HG02973 (cell line): ENCODE data around the gene RASSF1.
"Not testable (repeated sequence)": the region's sequence is repeated elsewhere in the genome, so short reads cannot be mapped to it uniquely, and the experiment has no call there.

Experiments used
- ATAC-seq: cut with Tn5 transposase; IDR thresholded peaks from one replicate; pipeline ENCODE4 v1.9.1; 2021; ENCODE audit warnings: moderate library complexity; ENCODE audit not compliant: unreplicated experiment

The RASSF1 gene

GRCh38 chr3:50288387-50289007 lies 52.1 kb downstream of the RASSF1 start:
- ATAC-seq: no peak

DNA sequence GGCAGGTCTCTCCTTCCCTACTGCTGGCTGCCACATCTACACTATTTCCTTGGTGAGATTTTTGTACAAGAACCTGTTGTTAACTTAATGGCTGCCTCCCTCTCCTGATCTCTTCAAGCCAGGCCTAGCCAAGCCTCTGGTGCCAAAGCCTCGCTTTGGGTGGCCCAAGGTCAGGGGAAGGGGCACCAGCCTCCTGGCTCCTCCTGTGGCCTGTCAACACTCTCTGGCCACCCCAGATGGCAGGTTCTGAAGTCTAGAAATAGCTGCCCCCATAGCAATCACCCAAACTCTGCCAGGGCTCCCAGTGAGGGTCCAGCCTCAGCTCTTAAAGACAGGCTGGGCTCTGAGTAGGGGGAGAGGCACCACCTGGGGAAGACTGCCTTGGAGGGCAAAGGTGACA lies 53.4 kb downstream of the RASSF1 start:
- ATAC-seq: no peak

- ATAC-seq: no peak
These were observed 54.1 kb downstream of the RASSF1 start for GRCh38 chr3:50286322-50287227.

DNA sequence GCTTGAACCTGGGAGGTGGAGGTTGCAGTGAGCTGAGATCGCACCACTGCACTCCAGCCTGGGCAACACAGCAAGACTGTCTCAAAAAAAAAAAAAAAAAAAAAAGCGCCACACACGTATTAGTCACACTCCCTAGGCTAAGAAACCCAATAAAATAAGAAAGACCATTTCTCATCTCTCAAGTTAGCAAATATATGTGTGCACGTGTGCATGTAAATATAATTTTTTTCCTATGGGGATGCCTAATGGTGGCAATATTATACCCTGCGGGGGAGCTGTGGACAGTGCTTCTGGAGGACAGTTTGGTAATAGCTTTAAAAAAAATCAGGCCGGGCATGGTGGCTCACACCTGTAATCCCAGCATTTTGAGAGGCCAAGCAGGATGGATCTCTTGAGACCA lies 56.5 kb downstream of the RASSF1 start:
- not testable (repeated sequence) for ATAC-seq
